ENCODE measurements around the gene ABCC5.

The ABCC5 gene

GRCh38 chr3:183975981-183976662 is 41.6 kb downstream of the ABCC5 start:
- no peak for DNase-seq (ENCODE audit: low spot score)

GRCh38 chr3:183968666-183969245 is 48.9 kb downstream of the ABCC5 start:
- no peak for DNase-seq (ENCODE audit: low spot score)

GRCh38 chr3:183967693-183968092 is 50.0 kb downstream of the ABCC5 start:
- no peak for DNase-seq (ENCODE audit: low spot score)

GRCh38 chr3:183966361-183966791 is 51.3 kb downstream of the ABCC5 start:
- no peak for DNase-seq (ENCODE audit: low spot score)

- DNase-seq (ENCODE audit: low spot score), result no peak
Measured at GRCh38 chr3:183962807-183963206, 54.9 kb downstream of the ABCC5 start.

GRCh38 chr3:183959214-183959613 is 58.5 kb downstream of the ABCC5 start:
- no peak for DNase-seq (ENCODE audit: low spot score)

- no peak for DNase-seq (ENCODE audit: low spot score)
Measured at GRCh38 chr3:183958775-183959174, 58.9 kb downstream of the ABCC5 start.

GRCh38 chr3:183958226-183958625 is 59.5 kb downstream of the ABCC5 start:
- DNase-seq (ENCODE audit: low spot score), result no peak

GRCh38 chr3:183954875-183955274 is 62.8 kb downstream of the ABCC5 start:
- DNase-seq (ENCODE audit: low spot score), result no peak

- no peak for DNase-seq (ENCODE audit: low spot score)
Measured at GRCh38 chr3:183953471-183954070, 64.1 kb downstream of the ABCC5 start.

GRCh38 chr3:183951459-183951858 is 66.2 kb downstream of the ABCC5 start:
- DNase-seq (ENCODE audit: low spot score), result no peak

GRCh38 chr3:183949690-183950089 is 68.0 kb downstream of the ABCC5 start:
- no peak for DNase-seq (ENCODE audit: low spot score)

- DNase-seq (ENCODE audit: low spot score), result no peak
Measured at GRCh38 chr3:183946037-183946436, 71.6 kb downstream of the ABCC5 start.

- no peak for DNase-seq (ENCODE audit: low spot score)
Measured at GRCh38 chr3:183944775-183945174, 72.9 kb downstream of the ABCC5 start.

- no peak for DNase-seq (ENCODE audit: low spot score)
Measured at GRCh38 chr3:183943739-183944138, 73.9 kb downstream of the ABCC5 start.

GRCh38 chr3:183941216-183941615 is 76.5 kb downstream of the ABCC5 start:
- DNase-seq (ENCODE audit: low spot score), result no peak

- DNase-seq (ENCODE audit: low spot score), result no peak
Measured at GRCh38 chr3:183937601-183938286, 79.9 kb downstream of the ABCC5 start.

- no peak for DNase-seq (ENCODE audit: low spot score)
Measured at GRCh38 chr3:183933160-183933559, 84.5 kb downstream of the ABCC5 start.

GRCh38 chr3:183931881-183932280 is 85.8 kb downstream of the ABCC5 start:
- DNase-seq (ENCODE audit: low spot score), result no peak

- no peak for DNase-seq (ENCODE audit: low spot score)
Measured at GRCh38 chr3:183930086-183930485, 87.6 kb downstream of the ABCC5 start.

- no peak for DNase-seq (ENCODE audit: low spot score)
Measured at GRCh38 chr3:183927059-183927458, 90.6 kb downstream of the ABCC5 start.

- DNase-seq (ENCODE audit: low spot score), result no peak
Measured at GRCh38 chr3:183924956-183925355, 92.7 kb downstream of the ABCC5 start.

- DNase-seq (ENCODE audit: low spot score), result no peak
Measured at GRCh38 chr3:183924543-183924942, 93.1 kb downstream of the ABCC5 start.

All from Ammon's horn (tissue), 1 donor.